ENCODE results near the gene FNDC5. TPM values are rescaled to one million over a fixed set of nuclear protein-coding genes. Genes with fewer than 3 reads are reported as not detected.

FNDC5 gene
- polyA plus RNA-seq, 1 of the 3 experiments (the other 2 are of a cell fraction) = 0.59 TPM

DNA sequence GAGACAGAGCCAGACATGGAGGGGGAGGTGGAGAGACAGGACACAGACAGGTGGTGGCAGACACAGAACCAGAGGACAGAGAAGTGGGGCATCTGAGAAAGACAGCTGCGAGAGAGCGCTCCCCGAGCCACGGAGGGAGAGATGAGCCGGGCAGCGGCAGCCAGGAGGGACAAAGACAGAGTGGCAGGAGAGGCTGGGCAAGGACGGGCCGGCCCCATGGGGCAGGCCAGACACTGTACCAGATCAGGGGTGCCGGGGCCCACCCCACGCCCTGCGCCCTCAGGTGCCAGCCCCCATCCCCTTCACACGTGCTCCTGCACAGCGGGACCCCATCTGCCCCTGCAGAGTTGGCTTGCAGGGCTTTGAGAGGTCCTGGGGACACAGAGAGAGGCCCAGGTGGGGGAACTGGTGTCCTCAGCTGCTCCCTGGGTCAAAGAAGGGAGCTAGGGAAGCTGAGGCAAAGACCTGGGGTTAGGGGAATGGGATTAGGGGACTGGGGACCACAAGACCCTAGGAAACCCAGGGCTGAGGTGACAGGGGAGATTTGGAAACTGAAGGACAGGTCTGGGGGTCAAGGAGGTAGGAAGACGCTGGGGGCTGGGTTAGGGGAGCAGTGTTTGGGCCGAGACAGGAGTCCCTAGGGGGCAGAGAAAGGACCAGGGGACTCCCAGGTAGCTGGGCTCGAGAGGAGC is 643 bp downstream of the FNDC5 start:
- Histone ChIP-seq H3K27ac (ENCODE audit: low read depth in 2 of 2, low read length in 1 of 2) (no peak overlapping the region), H2AFZ (ENCODE audit: low read depth) (no peak overlapping the region), H3K4me2 (0 out of 2 replicates have a peak overlapping the region, but pooled peaks have one; percentile 33), H3K79me2 (ENCODE audit: insufficient read depth) (no peaks in the 10 kb centered on the region), H3K4me3 (ENCODE audit: low read depth in 2 of 2, low read length in 1 of 2) (peak overlapping the region in 1 of 2 experiments; percentile 46; a peak in 2 of 4 replicates), H3K36me3 (replicated peaks in 1 of 2; ENCODE audit: control insufficient read depth in 1 of 2, insufficient read depth in 2 of 2, low read length in 1 of 2) (no peaks in the 10 kb centered on the region), H3K4me1 (ENCODE audit: control insufficient read depth in 1 of 2, insufficient read depth in 2 of 2, low read depth in 1 of 2, low read length in 1 of 2) (peaks cover 0 to 13% of the 10 kb centered on the region in 2 experiments; a peak in 1 of 4 replicates), H3K9ac (no peak overlapping the region), H3K9me3 (no peaks in the 10 kb centered on the region), H3F3A (replicated peaks; ENCODE audit: insufficient read depth) (peaks cover 4% of the 10 kb centered on the region), H3K9me2 (no peaks in the 10 kb centered on the region), H4K20me1 (ENCODE audit: insufficient read depth) (no peaks in the 10 kb centered on the region), H3K27me3 (ENCODE audit: insufficient read depth) (no peaks in the 10 kb centered on the region)
- POLR2A ChIA-PET = no interaction called here
- TF ChIP-seq MXI1 (IDR thresholded peaks at IDR 0.05; ENCODE audit: low read depth, low read length) (no peak), CTCF (IDR thresholded peaks at IDR 0.05) (no peak), POLR2AphosphoS5 (IDR thresholded peaks at IDR 0.05; ENCODE audit: low read depth, low read length) (no peak), GATA2 (CRISPR knock-in tag; IDR thresholded peaks at IDR 0.05) (no peak), YY1 (IDR thresholded peaks at IDR 0.05; ENCODE audit: low read depth) (no peak), FOXJ3 (CRISPR knock-in tag; IDR thresholded peaks at IDR 0.05) (no peak)
- TF ChIP-seq, protein P1, sequence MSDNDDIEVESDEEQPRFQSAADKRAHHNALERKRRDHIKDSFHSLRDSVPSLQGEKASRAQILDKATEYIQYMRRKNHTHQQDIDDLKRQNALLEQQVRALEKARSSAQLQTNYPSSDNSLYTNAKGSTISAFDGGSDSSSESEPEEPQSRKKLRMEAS (IDR thresholded peaks at IDR 0.05; ENCODE audit: low read depth) = no peak
- no peak for DNase-seq
- CTCF ChIA-PET = interaction anchor here (0.8 to 4.3 kb wide), 3 partner anchors 18 to 216 kb away, joined by 3 to 46 read pairs (median 35); partner anchors contain the start of gene HPCA
- WGBS (ENCODE audit: low lambda C conversion rate) = 88% methylated on average over 11 of the region's 16 CpGs

GRCh38 chr1:32868806-32869455 is 1.8 kb downstream of the FNDC5 start:
- CTCF ChIA-PET = no interaction called here
- H2AFZ ChIP-seq (ENCODE audit: low read depth) = no peak overlapping the region
- no peak for TF ChIP-seq SIN3A (IDR thresholded peaks at IDR 0.05; ENCODE audit: borderline replicate concordance, low read depth, low read length)
- no peak for TF ChIP-seq NFIC (IDR thresholded peaks at IDR 0.05; ENCODE audit: borderline replicate concordance)
- TF ChIP-seq, protein P1 (IDR thresholded peaks at IDR 0.05; ENCODE audit: low read depth) = no peak
- TF ChIP-seq TCF12 (IDR thresholded peaks at IDR 0.05) = no peak
- TF ChIP-seq ELF1 (IDR thresholded peaks at IDR 0.05) = no peak
- no peak for TF ChIP-seq NRF1 (IDR thresholded peaks at IDR 0.05; ENCODE audit: low read depth, low read length)
- TF ChIP-seq RFX5 (IDR thresholded peaks at IDR 0.05; ENCODE audit: low read length) = no peak
- TF ChIP-seq GATA2 (CRISPR knock-in tag; IDR thresholded peaks at IDR 0.05) = no peak
- no peaks in the 10 kb centered on the region for H3K36me3 ChIP-seq (replicated peaks in 1 of 2; ENCODE audit: control insufficient read depth in 1 of 2, insufficient read depth in 2 of 2, low read length in 1 of 2)
- POLR2A ChIA-PET = no interaction called here
- WGBS (ENCODE audit: low lambda C conversion rate) = 96% methylated on average over 8 of the region's 9 CpGs
- no peaks in the 10 kb centered on the region for H3K27me3 ChIP-seq (ENCODE audit: insufficient read depth)
- no peak overlapping the region for H3K4me2 ChIP-seq
- no peaks in the 10 kb centered on the region for H3K9me2 ChIP-seq
- H3K9ac ChIP-seq = no peak overlapping the region
- H3F3A ChIP-seq (replicated peaks; ENCODE audit: insufficient read depth) = peaks cover 3% of the 10 kb centered on the region
- DNase-seq = no peak
- H3K79me2 ChIP-seq (ENCODE audit: insufficient read depth) = no peaks in the 10 kb centered on the region
- no peaks in the 10 kb centered on the region for H4K20me1 ChIP-seq (ENCODE audit: insufficient read depth)
- H3K4me3 ChIP-seq (ENCODE audit: low read depth in 2 of 2, low read length in 1 of 2) = no peak overlapping the region
- peaks cover 0 to 13% of the 10 kb centered on the region in 2 experiments; a peak in 1 of 4 replicates for H3K4me1 ChIP-seq (ENCODE audit: control insufficient read depth in 1 of 2, insufficient read depth in 2 of 2, low read depth in 1 of 2, low read length in 1 of 2)
- no peaks in the 10 kb centered on the region for H3K9me3 ChIP-seq
- no peak overlapping the region for H3K27ac ChIP-seq (ENCODE audit: low read depth in 2 of 2, low read length in 1 of 2)

Data from SK-N-SH (cell line).